GM18520 (cell line): ENCODE results near the gene PRKCA.
"Not testable (repeated sequence)": the region's sequence is repeated elsewhere in the genome, so short reads cannot be mapped to it uniquely, and the experiment has no call there.

Experiments used
- ATAC-seq: cut with Tn5 transposase; IDR thresholded peaks from one replicate; pipeline ENCODE4 v1.9.1; 2021; ENCODE audit not compliant: unreplicated experiment

The PRKCA gene

DNA sequence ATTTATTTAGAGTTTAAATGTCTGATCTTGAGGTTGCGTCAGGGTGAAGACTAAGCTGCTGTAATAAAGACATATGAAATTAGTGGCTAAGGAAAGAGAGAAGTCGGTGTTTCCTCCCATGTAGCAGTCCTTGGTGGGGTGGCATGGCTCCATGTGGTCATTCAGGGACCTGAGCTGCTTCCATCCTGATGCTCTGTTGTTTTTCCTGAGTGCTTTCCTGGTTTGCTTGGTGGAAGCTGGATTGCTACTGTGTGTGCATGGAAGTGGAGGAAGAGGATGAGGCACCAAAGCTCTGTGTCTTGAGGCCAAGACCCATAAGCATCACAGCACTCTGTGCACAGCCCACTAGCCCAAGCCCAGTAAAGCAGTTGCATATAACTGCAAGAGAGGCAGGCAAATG lies 290.7 kb downstream of the PRKCA start:
- ATAC-seq, result no peak

DNA sequence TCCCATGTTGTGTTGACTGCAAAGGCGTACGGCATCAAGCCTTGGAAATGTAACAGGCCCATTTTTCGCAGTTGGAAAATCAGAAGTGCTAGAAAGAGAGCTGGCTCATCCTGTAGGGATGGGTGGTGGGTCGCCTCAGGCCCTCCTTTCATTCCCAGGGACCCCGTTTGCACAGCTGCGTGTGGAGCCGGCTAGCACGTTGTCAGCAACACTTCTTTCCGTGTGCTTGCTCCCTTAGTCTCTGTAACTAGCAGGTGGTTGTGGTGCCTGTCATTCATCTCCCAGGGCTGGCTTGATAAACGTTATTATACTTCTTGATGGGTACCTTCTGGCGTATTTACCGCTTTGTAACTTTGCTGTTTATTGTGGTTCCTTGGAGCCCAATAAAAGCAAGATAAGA lies 293.5 kb downstream of the PRKCA start:
- ATAC-seq, result no peak

DNA sequence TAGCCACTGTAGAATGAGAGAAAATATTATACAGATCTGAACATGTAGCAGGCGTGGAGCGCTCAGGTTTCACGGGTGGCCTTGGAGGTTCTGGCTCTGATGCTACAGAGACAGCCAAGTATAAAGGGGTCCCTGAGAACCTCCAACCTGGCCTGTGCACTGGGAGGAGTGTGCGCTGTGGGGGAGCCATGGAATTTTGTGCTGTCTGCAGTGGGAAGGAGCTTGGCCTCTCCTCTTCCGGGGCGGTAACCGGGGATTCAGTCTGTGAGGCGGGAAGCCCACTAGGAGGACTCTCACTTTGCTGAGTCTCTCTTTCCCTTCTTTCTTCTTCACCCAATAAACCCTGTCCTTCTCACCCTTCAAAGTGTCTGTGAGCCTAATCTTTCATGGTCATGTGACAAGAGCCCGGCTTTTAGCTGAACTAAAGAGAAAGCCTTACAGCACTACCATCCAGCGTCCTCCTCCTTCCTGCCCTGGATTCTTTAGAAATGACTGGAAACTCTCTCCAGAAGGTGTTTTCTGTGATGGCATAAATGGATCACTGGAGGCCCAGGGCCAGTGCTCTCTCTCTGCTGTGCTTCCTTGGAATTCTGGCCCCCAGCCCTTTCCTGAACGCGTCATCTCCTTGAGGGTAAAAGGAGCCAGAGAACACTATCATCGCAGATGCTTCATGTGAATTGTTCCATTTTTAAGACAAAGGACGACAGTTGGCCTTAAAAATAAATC lies 300.4 kb downstream of the PRKCA start:
- ATAC-seq, result no peak

DNA sequence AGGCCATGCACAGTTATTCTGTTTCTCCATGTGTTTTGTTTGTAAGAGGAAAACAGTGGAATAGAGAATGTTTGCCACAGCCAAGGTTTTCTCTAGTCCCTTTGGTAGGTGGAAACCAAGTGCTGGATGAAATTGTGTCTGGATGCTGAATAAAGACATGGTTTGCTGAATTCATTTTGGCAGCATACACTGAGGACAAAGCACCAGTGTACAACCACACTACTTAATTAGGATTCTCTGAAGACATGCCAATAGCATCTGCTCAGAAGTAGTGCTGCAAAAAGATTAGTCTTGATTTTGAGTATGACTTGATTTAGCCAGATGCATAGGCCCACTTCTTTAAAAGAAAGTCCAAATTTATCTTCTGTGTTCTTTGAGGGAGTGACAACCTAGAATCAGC lies 302.0 kb downstream of the PRKCA start:
- no peak for ATAC-seq

DNA sequence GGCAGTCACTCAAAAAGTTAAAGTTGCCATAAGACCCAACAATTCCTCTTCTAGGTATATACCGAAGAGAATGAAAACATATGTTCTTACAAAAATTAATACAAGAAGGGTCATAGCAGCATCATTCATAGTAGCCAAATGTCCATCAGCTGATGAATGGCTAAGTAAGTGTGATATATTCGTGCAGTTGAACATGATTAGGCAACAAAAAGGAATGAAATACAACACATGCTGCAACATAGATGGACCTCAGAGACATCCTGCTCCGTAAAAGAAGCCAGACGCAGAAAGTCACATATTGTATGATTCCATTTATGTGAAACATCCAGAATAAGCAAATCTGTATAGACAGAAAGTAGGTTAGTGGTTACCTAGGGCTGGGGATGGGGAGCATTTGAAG lies 303.1 kb downstream of the PRKCA start:
- ATAC-seq, result no peak

DNA sequence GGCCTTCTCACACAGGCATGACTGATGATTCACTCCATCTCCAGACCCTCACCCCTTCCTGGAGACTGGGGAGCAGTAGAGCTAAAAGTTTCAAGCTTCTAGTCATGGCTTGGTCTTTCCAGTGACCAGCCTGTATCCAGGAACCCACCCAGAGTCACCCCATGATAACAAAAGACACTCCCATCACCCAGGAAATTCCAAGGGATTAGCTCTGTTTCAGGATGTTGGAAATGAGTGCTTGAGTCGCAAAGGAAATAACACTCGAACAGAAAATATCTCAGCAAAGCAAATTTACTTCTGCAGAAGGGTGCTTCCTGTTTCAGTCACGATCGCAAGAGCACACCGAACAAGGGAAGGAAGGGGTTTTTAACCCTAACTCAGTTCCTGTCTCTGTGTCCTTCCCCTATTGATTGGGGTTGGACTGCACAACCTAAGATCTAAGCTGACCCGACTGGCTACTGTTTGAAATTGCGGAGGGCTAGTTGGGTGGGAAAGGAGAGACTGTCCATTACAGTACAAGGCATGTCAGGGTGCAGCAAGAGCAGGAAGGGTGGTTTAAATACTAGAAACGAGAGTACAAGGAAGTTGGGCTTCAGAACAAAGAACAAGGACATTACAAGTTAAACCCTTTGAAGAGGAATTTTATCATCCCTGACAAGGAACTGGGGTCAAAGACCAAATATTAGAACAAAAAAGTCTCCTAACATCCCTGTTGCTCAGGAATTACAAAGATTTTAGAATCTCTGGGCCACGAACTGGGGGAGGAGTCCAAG lies 308.1 kb downstream of the PRKCA start:
- no peak for ATAC-seq

DNA sequence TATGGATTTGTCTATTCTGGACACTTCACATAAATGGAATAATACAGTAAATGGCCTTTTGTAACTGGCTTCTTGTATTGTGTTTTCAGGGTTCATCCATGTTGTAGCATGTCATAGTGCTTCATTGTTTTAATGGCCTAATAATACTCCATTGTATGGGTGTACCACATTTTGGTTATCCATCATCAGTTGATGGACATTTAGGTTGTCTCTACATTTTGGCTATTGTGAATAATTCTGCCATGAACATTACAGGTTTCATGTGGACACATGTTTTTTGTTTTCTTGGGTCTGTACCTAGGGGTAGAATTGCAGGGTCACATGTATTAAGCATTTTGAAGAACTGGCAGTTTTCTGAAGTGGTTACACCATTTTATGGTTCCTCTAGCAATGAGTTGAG lies 309.0 kb downstream of the PRKCA start:
- no peak for ATAC-seq

DNA sequence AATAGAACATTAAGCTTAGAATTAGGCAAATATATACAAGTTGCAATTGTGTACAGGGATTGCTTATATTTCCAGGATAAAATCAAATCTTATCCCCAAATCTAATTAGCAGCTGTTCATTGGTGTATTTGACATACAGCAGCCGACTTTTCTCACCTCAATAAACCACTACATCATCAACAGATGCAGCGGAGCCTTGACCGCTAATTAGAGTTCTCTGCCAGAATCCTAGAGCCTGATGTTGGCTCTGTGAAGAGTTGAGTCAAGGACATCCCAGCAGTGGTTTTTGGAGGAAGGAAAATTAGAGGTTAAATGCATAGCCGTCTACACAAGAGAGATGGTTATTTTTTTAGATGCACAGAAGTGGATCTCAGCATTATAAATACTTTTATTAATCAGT lies 310.6 kb downstream of the PRKCA start:
- ATAC-seq, result no peak

DNA sequence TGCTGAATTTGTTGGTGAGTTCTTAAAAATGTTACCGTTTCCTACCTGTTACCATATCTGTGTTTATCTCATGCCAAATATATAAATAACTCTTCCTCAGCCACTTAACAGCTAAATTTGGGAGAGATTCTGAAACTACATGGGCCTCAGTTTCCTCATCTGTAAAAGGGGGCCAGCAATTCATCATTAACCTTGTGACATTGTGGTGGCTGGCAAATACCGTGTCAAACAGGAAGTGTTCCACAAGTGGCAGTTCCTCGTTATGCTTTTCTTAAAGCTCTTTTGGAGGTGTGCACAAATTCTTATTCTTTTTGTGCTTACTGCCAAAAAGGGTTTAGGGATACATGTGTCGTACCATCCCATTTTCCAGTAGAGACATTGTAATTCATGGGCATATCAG lies 312.1 kb downstream of the PRKCA start:
- no peak for ATAC-seq

DNA sequence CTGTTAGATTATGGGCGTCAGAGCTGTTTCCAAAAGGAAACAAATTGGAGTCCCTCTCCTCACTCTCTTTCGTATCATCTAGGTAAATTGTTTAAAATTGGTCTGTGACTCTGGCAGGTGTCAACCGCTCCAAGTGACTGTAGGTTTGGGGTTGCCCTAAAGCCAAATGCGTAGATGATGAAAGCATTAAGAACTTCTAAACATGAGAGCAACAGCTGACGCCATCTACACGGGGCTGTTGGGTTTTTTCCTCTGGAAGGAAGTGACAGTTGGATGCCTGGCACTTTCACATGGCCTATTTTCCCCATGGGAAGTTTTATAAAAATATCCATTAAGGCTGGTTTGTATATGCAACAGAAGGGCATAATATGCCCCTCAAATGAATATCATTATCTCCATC lies 316.8 kb downstream of the PRKCA start:
- no peak for ATAC-seq

DNA sequence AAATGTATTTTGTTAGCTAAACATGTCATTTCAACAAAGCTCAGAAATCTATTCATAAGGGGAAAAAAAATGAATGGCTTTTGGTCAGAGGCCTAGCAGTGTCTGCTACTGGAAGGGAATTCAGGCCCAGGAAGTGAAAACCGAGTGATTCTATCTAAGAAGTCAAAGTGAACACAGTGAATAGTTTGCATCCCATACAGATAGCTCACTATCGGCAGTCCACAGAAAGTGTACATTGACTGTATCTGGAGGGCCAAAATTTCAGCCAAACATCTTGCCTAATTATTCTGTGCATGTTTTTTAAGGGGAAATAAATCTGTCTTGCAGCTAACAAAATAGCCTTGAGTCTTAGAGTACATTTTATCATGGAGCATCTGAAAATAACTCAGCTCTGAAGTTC lies 318.1 kb downstream of the PRKCA start:
- ATAC-seq, result no peak

DNA sequence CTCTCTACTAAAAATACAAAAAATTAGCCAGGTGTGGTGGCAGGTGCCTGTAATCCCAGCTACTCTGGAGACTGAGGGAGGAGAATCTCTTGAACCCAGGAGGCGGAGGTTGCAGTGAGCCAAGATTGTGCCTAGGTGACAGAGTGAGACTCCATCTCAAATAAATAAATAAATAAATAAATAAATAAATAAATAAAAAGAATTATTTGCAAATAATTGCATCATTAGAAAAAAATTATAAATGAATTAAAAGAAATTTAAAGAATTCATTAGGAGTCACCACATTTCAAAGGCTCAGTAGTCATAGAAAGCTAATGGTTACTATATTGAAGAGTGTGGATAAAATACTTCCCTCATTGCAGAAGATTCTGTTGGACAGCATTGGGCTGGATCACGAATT lies 322.2 kb downstream of the PRKCA start:
- not testable (repeated sequence) for ATAC-seq

DNA sequence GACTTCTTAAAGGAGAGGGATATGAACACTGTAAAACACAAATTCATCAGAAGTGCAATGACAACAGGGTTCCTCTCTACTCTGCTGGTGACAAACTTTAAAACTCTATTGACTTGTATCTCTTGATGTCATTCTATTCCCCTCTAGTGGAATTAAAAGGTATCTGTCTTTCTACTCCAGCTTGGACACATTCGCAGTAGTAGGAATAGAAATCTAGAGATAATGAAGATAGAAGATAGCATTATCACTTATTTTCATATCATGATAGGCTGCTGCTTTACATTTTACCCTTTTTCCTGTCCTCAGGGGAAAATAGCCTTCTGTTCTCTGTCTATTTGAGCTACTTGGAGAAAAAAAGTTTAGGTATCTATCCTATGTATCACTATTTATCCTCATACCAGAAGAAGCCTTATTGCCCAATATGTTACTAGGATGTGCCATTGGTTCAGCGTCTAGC lies 322.9 kb downstream of the PRKCA start:
- ATAC-seq, result no peak

DNA sequence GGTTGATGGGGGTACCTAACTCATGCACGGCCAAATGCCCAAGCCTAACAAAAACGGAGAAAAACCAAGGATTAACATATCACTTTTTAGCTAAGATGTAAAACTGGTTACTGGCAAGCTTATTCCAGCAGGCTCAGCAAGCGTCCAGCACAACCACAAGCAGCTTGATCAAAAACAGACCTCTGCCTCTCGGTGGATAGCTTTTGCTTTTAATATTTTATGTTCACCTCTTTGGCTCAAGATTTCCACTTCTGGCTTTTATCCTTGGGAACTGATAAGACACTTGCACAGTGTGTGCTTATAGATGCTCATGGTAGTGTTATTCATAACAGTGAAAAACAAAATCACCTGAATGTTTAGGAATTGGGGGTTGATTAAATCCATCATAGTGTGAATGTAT lies 325.6 kb downstream of the PRKCA start:
- ATAC-seq, result no peak

DNA sequence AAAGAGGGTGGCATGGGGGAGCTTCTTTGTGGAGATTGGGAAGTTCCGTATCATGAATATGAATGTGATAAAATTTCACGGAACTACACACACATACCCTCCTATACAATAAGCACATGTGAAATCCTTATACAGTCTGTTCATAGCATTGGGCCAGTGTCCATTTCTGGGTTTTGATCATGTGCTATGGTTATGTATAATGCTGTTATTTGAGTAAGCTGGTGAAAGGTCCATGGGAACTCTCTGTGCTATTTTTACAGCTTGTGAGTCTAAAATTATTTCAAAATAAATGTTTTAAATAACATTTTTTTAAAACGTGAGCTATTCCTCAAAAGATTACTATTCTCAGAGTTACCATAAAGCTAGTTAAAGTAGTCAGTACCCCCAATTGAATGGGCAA lies 327.3 kb downstream of the PRKCA start:
- no peak for ATAC-seq

DNA sequence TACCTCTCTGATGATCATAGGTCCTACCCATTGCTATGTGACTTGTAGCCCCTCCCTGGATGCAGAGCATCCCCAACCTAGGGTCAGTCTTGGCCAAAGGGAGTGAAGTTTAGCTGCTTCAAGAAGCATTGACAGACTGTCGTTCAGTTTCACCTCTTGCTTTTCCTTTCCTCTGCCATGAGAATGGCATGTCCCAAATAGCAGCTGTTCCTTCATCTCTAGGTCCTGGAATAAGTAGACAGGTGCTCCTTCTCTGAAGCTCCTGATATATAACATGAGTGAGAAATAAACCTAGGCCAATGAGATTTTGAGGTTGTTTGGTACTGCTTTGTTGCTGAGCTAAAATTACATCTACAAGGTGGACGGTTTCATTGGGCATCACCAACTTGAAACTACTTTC lies 328.0 kb downstream of the PRKCA start:
- ATAC-seq, result no peak

DNA sequence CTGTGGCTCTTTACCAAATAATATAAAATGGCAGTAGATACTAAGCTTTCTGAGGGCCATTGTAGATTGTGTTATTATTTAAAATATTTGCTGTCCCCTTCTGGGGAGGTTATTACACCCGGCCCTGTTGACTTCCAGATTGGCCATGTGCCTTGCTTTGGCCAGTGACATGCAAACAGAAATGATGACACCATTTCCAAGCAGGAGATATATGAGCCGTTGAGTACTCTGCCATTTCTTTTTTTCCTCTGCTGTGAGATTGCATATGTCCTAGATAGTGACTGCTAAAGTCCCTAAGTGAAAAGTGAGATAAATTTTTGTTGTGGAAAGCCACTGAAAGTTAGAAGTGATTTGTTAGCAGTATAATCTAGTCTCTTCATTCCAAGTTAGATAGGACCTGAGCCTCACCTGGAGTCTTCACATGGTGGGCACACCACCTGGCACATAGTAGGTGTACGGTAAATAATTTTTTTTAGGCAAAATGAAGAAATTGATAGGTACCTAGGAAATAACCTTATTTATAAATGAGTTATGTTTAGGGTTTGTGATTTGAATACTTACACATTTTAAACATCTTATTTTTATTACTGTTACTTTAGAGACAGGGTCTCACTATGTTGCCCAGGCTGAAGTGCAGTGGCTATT lies 328.5 kb downstream of the PRKCA start:
- ATAC-seq, result no peak

DNA sequence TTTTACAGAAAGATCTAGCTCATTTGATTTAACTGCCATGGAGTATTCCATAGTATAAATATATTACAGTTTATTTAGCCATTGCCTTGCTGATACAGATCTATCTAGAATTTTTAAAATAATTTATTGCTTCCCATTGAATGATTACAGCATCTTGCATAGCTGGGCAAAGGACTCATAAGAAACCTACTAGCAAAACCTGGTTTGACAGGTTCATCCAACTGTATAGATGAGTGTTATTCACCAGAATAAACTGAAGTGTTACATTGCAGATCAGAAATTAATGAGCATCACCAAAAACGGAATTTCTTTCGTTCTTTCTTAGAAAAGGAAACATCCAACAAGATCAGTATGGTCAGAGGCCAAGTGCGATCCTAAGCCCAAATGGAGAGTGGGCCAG lies 330.3 kb downstream of the PRKCA start:
- ATAC-seq, result no peak

DNA sequence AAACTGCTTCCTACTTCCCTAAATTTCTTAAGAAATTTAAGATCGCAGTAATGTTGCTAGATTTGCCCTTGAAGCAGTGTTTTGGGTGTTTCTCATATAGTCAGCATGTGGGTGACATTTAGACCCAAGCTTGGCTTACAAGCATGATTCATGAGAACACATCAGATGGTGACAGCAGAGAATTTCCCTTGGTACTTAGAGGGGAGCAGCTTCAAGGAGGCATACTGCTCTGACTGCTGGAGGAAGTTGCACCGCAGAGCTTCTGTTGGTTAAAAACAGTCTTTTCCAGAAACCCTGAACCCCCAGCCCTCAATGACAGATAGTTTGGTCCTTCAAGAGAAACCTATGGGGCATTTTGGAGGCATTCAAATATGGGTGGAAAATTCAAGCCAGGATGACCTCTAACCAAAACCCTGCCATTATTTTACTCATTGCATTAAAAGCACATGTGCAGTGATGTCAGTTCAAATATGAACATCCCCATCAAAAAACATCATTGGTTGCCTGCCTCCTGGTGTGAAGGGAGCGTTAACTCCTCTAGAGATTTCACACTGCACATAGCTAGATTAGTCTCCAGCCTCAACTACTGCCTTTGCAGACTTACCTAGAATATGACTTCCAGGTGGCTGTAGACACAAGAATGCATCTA lies 331.0 kb downstream of the PRKCA start:
- no peak for ATAC-seq

DNA sequence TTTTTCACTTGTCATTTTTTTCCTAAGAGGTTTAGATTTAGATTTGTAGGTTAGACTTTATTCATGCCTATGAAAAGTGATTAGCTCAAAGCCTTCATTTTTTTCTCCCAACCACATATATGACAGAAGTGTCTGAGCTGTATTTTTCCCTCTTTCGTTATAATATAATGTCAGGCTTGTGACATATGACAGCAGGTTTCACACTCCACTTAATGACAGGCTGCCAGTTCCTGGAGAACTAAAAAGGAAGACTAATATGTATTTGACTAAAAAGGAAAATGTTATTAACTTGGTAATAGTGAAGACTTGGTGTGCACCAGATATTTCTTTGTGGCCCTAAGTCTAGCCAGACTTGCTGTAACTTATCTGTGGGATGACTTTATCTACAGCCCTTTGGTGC lies 331.8 kb downstream of the PRKCA start:
- no peak for ATAC-seq

DNA sequence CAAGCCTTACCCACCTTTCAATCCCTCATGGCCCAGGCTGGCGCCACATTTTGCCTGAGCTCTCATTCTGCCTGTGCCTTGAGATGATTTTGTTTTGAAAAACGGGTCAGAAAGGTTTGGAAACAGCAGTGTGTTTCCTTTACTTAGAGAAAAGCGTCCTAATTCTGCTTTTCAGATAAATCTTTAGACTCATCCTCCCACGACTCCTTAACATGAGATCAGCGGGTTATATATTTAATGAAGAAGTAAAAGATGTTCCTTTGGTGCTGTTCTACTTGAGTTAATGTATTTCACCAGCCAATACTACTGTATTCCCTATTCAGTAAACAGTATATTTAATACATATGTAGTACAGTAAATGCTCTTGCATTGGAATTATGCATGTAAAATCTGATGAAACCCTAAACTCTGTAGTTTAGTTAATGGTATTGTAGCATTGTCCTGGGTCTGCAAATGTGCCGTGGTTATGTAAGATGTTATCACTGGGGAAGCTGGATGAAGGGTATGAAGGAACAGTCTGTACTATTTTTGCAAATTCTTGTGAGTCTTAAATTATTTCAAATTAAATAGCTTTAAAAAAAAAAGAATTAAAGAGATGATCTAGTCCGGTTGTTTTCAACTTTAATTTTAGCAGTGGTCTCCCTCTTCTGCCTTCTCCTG lies 333.1 kb downstream of the PRKCA start:
- no peak for ATAC-seq
